Endodermal cell (in vitro differentiated cells): Measurements from ENCODE around the gene RAPGEF2. TPM values are rescaled to one million over a fixed set of nuclear protein-coding genes. Genes with fewer than 3 reads are reported as not detected.

Experiments
- DNase-seq: peaks from one replicate; pipeline ENCODE4 v3.0.0-alpha.2; 2017
- H3K27ac ChIP-seq: 2 replicates; pipeline ENCODE4 v1.5.1; 2013; ENCODE audit warnings: mild to moderate bottlenecking, low read depth, low read length, moderate library complexity
- H3K27me3 ChIP-seq: 2 replicates; pipeline ENCODE4 v1.6.1; 2013; ENCODE audit warnings: mild to moderate bottlenecking, low read length, moderate library complexity; ENCODE audit not compliant: insufficient read depth, control insufficient read depth, poor library complexity, severe bottlenecking
- H3K36me3 ChIP-seq: 2 replicates; pipeline ENCODE4 v1.7.0; 2013; ENCODE audit warnings: mild to moderate bottlenecking, low read length, moderate library complexity; ENCODE audit not compliant: control insufficient read depth, insufficient read depth
- H3K4me1 ChIP-seq: one replicate; pipeline ENCODE4 v1.7.0; 2013; ENCODE audit warnings: low read length; ENCODE audit not compliant: control insufficient read depth, insufficient read depth
- H3K4me3 ChIP-seq: 2 replicates; pipeline ENCODE4 v1.5.1; 2013; ENCODE audit warnings: mild to moderate bottlenecking, low read length, moderate library complexity
- H3K9ac ChIP-seq: 2 replicates; pipeline ENCODE4 v1.6.1; 2013; ENCODE audit warnings: mild to moderate bottlenecking, low read length, moderate library complexity; ENCODE audit not compliant: poor library complexity, severe bottlenecking; ENCODE audit errors: extremely low read depth
- H3K9me3 ChIP-seq: 2 replicates; pipeline ENCODE4 v1.6.1; 2013; ENCODE audit warnings: mild to moderate bottlenecking, low read length, moderate library complexity; ENCODE audit not compliant: control insufficient read depth
- H3K27ac Mint-ChIP-seq: 2 replicates; pipeline ENCODE4 v1.8.0; 2020; ENCODE audit warnings: mixed read lengths
- H3K27me3 Mint-ChIP-seq: 2 replicates; pipeline ENCODE4 v1.8.0; 2021; ENCODE audit warnings: mild to moderate bottlenecking, mixed read lengths; ENCODE audit not compliant: insufficient read depth
- H3K36me3 Mint-ChIP-seq: 2 replicates; pipeline ENCODE4 v1.8.0; 2020; ENCODE audit warnings: low read depth, mixed read lengths
- H3K4me1 Mint-ChIP-seq: 2 replicates; pipeline ENCODE4 v1.8.0; 2020; ENCODE audit warnings: mixed read lengths
- H3K4me3 Mint-ChIP-seq: 2 replicates; pipeline ENCODE4 v1.8.0; 2020; ENCODE audit warnings: mild to moderate bottlenecking, moderate library complexity, mixed read lengths
- H3K9me3 Mint-ChIP-seq: 2 replicates; pipeline ENCODE4 v1.8.0; 2020; ENCODE audit warnings: mild to moderate bottlenecking, mixed read lengths
- CTCF ChIP-seq: fragments of 200-600 bp; sonication (generic); conservative IDR thresholded peaks from 2 replicates; pipeline ENCODE4 v1.5.0; 2021; ENCODE audit warnings: antibody characterized with exemption, mild to moderate bottlenecking
- WGBS, 2 experiments: methylation state at CpG; one replicate each; pipeline versions ENCODE4 v1.1.5 to v1.1.7; 2013; ENCODE audit warnings: missing lambda C conversion rate in 2 of 2, mixed read lengths in 1 of 2; ENCODE audit not compliant: insufficient coverage in 1 of 2, insufficient read length in 1 of 2; 5-methylcytosine and 5-hydroxymethylcytosine counted together
- total RNA-seq, 2 donors: library from RNA; stranded (reverse); fragmentation: NEBNext Ultra II Directional in 1 of 2; extraction: Animal tissue kit (Norgen Biotek cat#: 25700) in 1 of 2; gene quantifications; 2 replicates in 1 of 2; 3 replicates in 1 of 2; pipeline ENCODE4 v1.2.1, GENCODE V29; 2021

The RAPGEF2 gene
- total RNA-seq, 2 donors from 2014 or later: 63.4 to 78.2 TPM

GRCh38 chr4:159185591-159186023 lies 82.7 kb downstream of the RAPGEF2 start:
- TF ChIP-seq CTCF: no peak
- Mint-ChIP-seq H3K27me3 (no peaks in the 10 kb centered on the region), H3K36me3 (no peaks in the 10 kb centered on the region), H3K4me3 (no peak overlapping the region), H3K4me1 (no peaks in the 10 kb centered on the region), H3K9me3 (peaks cover 2% of the 10 kb centered on the region), H3K27ac (no peak overlapping the region)
- no peak overlapping the region for H3K9ac ChIP-seq
- no peaks in the 10 kb centered on the region for H3K27me3 ChIP-seq
- H3K27ac ChIP-seq: no peak overlapping the region
- peaks cover 7% of the 10 kb centered on the region for H3K36me3 ChIP-seq
- WGBS, 2 experiments: 80 to 94% methylated on average over 1 of the region's 1 CpG
- DNase-seq: no peak
- H3K4me1 ChIP-seq: no peaks in the 10 kb centered on the region
- no peak overlapping the region for H3K4me3 ChIP-seq
- no peaks in the 10 kb centered on the region for H3K9me3 ChIP-seq

GRCh38 chr4:159188646-159189045 lies 85.8 kb downstream of the RAPGEF2 start:
- H3K4me1 Mint-ChIP-seq: no peaks in the 10 kb centered on the region
- H3K27ac ChIP-seq: no peak overlapping the region
- peaks cover 7% of the 10 kb centered on the region for H3K36me3 ChIP-seq
- no peak overlapping the region for H3K9ac ChIP-seq
- no peaks in the 10 kb centered on the region for H3K27me3 ChIP-seq
- H3K27ac Mint-ChIP-seq: no peak overlapping the region
- no peak for DNase-seq
- 89% methylated on average over 1 of the region's 1 CpG; no CpG with 5 or more reads in 1 of the 2 experiments for WGBS, 2 experiments
- H3K27me3 Mint-ChIP-seq: no peaks in the 10 kb centered on the region
- no peak for TF ChIP-seq CTCF
- H3K9me3 ChIP-seq: no peaks in the 10 kb centered on the region
- H3K4me3 ChIP-seq: no peak overlapping the region
- H3K4me3 Mint-ChIP-seq: no peak overlapping the region
- H3K36me3 Mint-ChIP-seq: no peaks in the 10 kb centered on the region
- no peaks in the 10 kb centered on the region for H3K4me1 ChIP-seq
- H3K9me3 Mint-ChIP-seq: peaks cover 2% of the 10 kb centered on the region

DNA sequence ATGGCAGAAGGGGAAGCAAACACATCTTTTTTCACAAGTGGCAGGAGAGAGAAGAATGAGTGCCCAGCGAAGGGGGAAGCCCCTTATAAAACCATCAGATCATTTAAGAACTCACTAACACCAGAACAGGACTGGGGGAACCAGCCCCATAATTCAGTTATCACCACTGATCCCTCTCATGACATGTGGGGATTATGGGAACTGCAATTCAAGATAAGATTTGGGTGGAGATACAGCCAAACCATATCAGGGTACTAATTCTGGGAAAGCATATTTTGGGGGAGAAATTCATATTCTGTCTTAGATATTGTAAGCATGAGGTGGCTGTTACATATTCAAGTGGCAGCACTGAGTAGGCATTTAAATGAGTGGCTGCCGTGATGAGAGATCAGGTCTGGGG lies 87.8 kb downstream of the RAPGEF2 start:
- H3K4me3 Mint-ChIP-seq: no peak overlapping the region
- 88 to 96% methylated on average over 1 to 2 of the region's 2 CpGs for WGBS, 2 experiments
- H3K4me1 Mint-ChIP-seq: no peaks in the 10 kb centered on the region
- Histone ChIP-seq H3K27me3 (no peaks in the 10 kb centered on the region), H3K27ac (no peak overlapping the region), H3K4me3 (no peak overlapping the region), H3K36me3 (peaks cover 17% of the 10 kb centered on the region), H3K9me3 (no peaks in the 10 kb centered on the region), H3K4me1 (no peaks in the 10 kb centered on the region), H3K9ac (no peak overlapping the region)
- H3K27me3 Mint-ChIP-seq: no peaks in the 10 kb centered on the region
- no peak overlapping the region for H3K27ac Mint-ChIP-seq
- peak; percentile 23 for TF ChIP-seq CTCF
- DNase-seq: no peak
- no peaks in the 10 kb centered on the region for H3K9me3 Mint-ChIP-seq
- H3K36me3 Mint-ChIP-seq: peaks cover 9% of the 10 kb centered on the region
